SU-DHL-6 (cell line): ENCODE measurements around the gene SLC6A8.
"Not testable (repeated sequence)": the region's sequence is repeated elsewhere in the genome, so short reads cannot be mapped to it uniquely, and the experiment has no call there.

ENCODE experiments used
- H2AFZ ChIP-seq: fragments of 200-600 bp; sonication (generic); 2 replicates; pipeline ENCODE4 v1.6.1; 2014; ENCODE audit warnings: low read depth, mild to moderate bottlenecking, moderate library complexity, mixed read lengths, antibody characterized with exemption, low read length; ENCODE audit not compliant: severe bottlenecking
- H3F3A ChIP-seq: fragments of 200-600 bp; shearing (Covaris generic); 2 replicates; pipeline ENCODE4 v1.6.0; 2016; ENCODE audit warnings: antibody characterized with exemption, mild to moderate bottlenecking; ENCODE audit not compliant: insufficient read depth
- H3K27ac ChIP-seq: fragments of 200-600 bp; sonication (generic); 2 replicates; pipeline ENCODE4 v1.5.1; 2016; ENCODE audit warnings: low read depth, mild to moderate bottlenecking, low read length, moderate library complexity, mixed read lengths
- H3K27me3 ChIP-seq: fragments of 200-600 bp; sonication (generic), shearing (Covaris generic); 2 replicates; pipeline ENCODE4 v1.6.0; 2014; ENCODE audit warnings: mild to moderate bottlenecking, low read length
- H3K36me3 ChIP-seq: fragments of 200-600 bp; sonication (generic); 2 replicates; pipeline ENCODE4 v1.6.1; 2014; ENCODE audit warnings: mild to moderate bottlenecking, low read length, mixed read lengths
- H3K4me2 ChIP-seq: fragments of 300-600, 200-600 bp; shearing (Covaris generic), sonication (generic); 2 replicates; pipeline ENCODE4 v1.6.0; 2014; ENCODE audit warnings: low read length, low read depth, mild to moderate bottlenecking; ENCODE audit not compliant: poor library complexity, severe bottlenecking
- H3K4me3 ChIP-seq: fragments of 200-600 bp; sonication (generic); 2 replicates; pipeline ENCODE4 v1.5.1; 2014; ENCODE audit warnings: antibody characterized with exemption, low read length, mild to moderate bottlenecking, mixed read lengths; ENCODE audit not compliant: insufficient read depth, poor library complexity, severe bottlenecking
- H3K79me2 ChIP-seq: fragments of 200-600 bp; sonication (generic); 2 replicates; pipeline ENCODE4 v1.6.1; 2014; ENCODE audit warnings: mild to moderate bottlenecking, low read length, moderate library complexity; ENCODE audit not compliant: insufficient read depth
- H3K9ac ChIP-seq: fragments of 200-600 bp; sonication (generic); 2 replicates; pipeline ENCODE4 v1.7.0; 2014; ENCODE audit warnings: mild to moderate bottlenecking, low read length
- H3K9me2 ChIP-seq: fragments of 200-600 bp; sonication (generic); replicated peaks from 2 replicates; pipeline ENCODE4 v1.6.1; 2014; ENCODE audit warnings: low read length; ENCODE audit not compliant: insufficient read depth
- H3K9me3 ChIP-seq: fragments of 200-600 bp; sonication (generic); 2 replicates; pipeline ENCODE4 v1.6.1; 2014; ENCODE audit warnings: low read length, mixed read lengths; ENCODE audit not compliant: insufficient read depth
- H4K20me1 ChIP-seq: fragments of 200-600 bp; sonication (generic); 2 replicates; pipeline ENCODE4 v1.6.1; 2014; ENCODE audit warnings: low read depth, mild to moderate bottlenecking, antibody characterized with exemption, low read length, moderate library complexity, mixed read lengths
- EZH2phosphoT487 ChIP-seq: fragments of 200-600 bp; sonication (generic), shearing (Covaris generic); conservative IDR thresholded peaks from 2 replicates; pipeline ENCODE4 v1.6.1; 2018; ENCODE audit warnings: mild to moderate bottlenecking, antibody characterized with exemption, low read length, moderate library complexity, mixed read lengths
- TF ChIP-seq, protein P1 (sequence below): fragments of 200-600 bp; sonication (generic); IDR thresholded peaks from one replicate; pipeline ENCODE4 v1.5.1; 2017; ENCODE audit warnings: antibody characterized with exemption, mild to moderate bottlenecking, low read length, moderate library complexity; ENCODE audit not compliant: insufficient read depth, poor library complexity, severe bottlenecking

Gene SLC6A8

DNA sequence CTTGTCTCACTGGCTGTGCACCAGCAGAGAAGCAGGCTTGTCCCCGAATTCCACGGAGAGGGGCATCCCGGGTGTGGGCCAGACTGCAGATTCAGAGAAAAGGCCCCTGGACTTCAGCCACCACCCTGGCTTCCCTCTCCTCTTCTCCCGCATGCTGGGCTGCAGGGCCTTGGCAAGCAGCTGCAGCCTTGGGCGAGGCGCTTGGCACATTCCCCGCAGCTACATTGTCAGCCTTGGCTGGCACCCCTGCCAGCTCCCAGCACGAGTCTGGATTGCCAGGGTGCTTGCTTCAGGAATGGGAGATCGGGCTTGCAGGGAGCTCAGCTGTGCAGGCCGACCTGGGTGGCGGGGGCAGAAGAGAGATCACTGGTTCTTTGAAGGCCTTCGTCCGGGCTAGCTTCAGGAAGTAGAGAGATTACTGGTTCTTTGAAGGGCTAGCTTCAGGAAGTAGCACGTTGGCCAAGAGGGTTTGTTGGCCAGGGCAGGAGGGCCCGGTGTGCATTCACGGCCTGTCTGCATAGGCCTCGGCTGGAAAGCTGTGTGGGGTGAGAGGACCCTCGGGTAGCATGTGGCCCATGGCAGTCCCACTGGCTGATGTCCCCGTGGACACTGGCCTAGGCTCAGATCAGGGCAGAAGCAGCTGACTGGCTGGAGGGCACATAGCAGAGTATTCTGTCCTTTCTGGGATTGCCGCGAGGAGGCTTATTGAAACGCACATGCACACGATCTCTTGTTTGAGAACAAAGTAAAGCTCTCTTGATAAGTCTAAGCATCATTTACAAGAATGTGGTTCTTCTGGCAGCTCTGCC, 39.6 kb downstream of the SLC6A8 start:
- H3K27me3 ChIP-seq, result no peaks in the 10 kb centered on the region
- no peak overlapping the region for H3K9ac ChIP-seq
- no peaks in the 10 kb centered on the region for H3K9me2 ChIP-seq
- H4K20me1 ChIP-seq, result no peaks in the 10 kb centered on the region
- no peak overlapping the region for H2AFZ ChIP-seq
- peaks cover 15% of the 10 kb centered on the region for H3K79me2 ChIP-seq
- H3F3A ChIP-seq, result no peaks in the 10 kb centered on the region
- TF ChIP-seq EZH2phosphoT487, result no peak
- TF ChIP-seq, protein P1, sequence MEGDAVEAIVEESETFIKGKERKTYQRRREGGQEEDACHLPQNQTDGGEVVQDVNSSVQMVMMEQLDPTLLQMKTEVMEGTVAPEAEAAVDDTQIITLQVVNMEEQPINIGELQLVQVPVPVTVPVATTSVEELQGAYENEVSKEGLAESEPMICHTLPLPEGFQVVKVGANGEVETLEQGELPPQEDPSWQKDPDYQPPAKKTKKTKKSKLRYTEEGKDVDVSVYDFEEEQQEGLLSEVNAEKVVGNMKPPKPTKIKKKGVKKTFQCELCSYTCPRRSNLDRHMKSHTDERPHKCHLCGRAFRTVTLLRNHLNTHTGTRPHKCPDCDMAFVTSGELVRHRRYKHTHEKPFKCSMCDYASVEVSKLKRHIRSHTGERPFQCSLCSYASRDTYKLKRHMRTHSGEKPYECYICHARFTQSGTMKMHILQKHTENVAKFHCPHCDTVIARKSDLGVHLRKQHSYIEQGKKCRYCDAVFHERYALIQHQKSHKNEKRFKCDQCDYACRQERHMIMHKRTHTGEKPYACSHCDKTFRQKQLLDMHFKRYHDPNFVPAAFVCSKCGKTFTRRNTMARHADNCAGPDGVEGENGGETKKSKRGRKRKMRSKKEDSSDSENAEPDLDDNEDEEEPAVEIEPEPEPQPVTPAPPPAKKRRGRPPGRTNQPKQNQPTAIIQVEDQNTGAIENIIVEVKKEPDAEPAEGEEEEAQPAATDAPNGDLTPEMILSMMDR, result no peak
- no peak overlapping the region for H3K4me2 ChIP-seq
- no peak overlapping the region for H3K27ac ChIP-seq
- no peak overlapping the region for H3K4me3 ChIP-seq
- H3K9me3 ChIP-seq, result no peaks in the 10 kb centered on the region
- H3K36me3 ChIP-seq, result no peaks in the 10 kb centered on the region

DNA sequence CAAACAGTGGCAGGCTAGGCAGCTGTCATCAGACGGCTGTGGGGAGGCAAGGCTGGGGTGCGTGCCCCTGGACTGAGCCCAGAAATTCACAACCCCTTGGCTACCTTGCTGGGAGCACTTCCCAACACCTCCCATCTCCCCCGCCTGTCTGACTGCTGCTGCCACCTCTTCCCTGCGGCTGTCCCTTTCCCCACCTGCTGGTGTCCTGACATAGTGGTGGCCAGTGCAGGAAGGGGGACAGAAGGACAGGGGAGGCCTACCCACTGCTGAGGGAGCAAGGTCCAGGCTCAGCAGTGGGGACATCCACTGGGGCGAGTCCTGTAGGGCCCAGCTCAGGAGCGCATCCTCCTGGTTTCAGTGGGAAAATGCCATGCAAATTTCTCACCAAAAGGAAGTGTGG, 40.4 kb downstream of the SLC6A8 start:
- Histone ChIP-seq H3K9me3 (no peaks in the 10 kb centered on the region), H3K9ac (no peak overlapping the region), H3K27me3 (no peaks in the 10 kb centered on the region), H3K36me3 (no peaks in the 10 kb centered on the region), H2AFZ (no peak overlapping the region), H3F3A (no peaks in the 10 kb centered on the region), H3K27ac (no peak overlapping the region), H3K9me2 (no peaks in the 10 kb centered on the region), H3K4me2 (no peak overlapping the region), H4K20me1 (no peaks in the 10 kb centered on the region), H3K4me3 (no peak overlapping the region), H3K79me2 (peaks cover 7% of the 10 kb centered on the region; the same call in 1 of the 2 replicates)
- TF ChIP-seq, protein P1, result no peak
- TF ChIP-seq EZH2phosphoT487, result no peak

DNA sequence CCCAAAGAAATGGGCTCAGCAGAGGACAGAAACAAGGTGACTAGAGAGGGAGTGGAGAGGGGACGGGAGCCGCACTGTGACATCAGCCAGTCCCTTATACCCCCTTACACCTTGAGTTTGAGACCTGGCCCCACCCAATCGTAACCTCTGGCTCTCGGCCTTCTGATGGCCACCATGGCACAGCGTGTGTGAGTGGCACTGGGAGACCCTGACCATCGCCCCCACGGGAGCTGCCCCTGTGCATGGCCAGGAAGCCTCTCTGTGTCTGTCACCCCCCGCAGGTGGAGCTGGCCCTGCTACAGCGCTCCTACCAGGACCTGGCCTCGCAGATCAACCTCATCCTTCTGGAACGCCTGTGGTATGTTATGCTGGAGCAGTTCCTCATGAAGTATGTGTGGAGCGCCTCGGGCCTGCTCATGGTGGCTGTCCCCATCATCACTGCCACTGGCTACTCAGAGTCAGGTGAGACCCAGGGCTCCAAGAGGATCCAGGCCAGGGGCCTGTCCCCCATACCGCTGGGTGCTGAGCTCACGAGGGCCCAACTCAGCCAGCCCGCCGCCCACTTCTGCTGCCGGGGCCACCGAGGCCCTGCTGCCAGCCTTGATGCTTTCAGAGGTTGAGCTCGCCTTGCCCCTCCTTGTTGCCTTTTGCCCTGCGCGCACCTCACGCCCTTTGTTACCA, 41.4 kb downstream of the SLC6A8 start:
- Histone ChIP-seq H3F3A (no peaks in the 10 kb centered on the region), H3K9me2 (no peaks in the 10 kb centered on the region), H3K36me3 (no peaks in the 10 kb centered on the region), H3K4me2 (no peak overlapping the region), H3K79me2 (no peaks in the 10 kb centered on the region), H3K27me3 (no peaks in the 10 kb centered on the region), H3K4me3 (no peak overlapping the region), H3K9ac (no peak overlapping the region), H3K27ac (no peak overlapping the region), H2AFZ (no peak overlapping the region), H3K9me3 (no peaks in the 10 kb centered on the region), H4K20me1 (no peaks in the 10 kb centered on the region)
- TF ChIP-seq, protein P1, result no peak
- no peak for TF ChIP-seq EZH2phosphoT487

DNA sequence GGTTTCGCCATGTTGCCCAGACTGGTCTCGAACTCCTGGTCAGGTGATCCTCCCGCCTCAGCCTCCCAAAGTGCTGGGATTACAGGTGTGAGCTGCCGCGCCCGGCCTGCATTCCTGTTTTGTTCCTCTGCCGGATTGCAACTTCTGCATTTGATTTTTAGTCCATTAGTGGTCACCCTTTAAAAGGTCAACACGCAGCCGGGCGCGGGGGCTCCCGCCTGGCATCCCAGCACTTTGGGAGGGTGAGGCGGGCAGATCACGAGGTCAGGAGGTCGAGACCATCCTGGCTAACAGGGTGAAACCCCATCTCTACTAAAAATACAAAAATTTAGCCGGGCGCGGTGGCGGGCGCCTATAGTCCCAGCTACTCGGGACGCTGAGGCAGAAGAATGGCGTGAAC, 42.4 kb downstream of the SLC6A8 start:
- H3K4me2 ChIP-seq, H3K9me3 ChIP-seq, H3K9me2 ChIP-seq, H3K27me3 ChIP-seq, H3K9ac ChIP-seq, H3F3A ChIP-seq, H3K36me3 ChIP-seq, H3K27ac ChIP-seq, H3K79me2 ChIP-seq, H3K4me3 ChIP-seq, H2AFZ ChIP-seq, H4K20me1 ChIP-seq: not testable (repeated sequence)
